Measurements from ENCODE around the gene EPB41L4B. TPM values are rescaled to one million over a fixed set of nuclear protein-coding genes. Genes with fewer than 3 reads are reported as not detected.
A peak's percentile ranks its signal among the peaks of the same experiment; 100 is the strongest.

Gene EPB41L4B
- total and polyA plus RNA-seq, 12 donors: 0.20 to 15.2 (median 4.4) TPM

DNA sequence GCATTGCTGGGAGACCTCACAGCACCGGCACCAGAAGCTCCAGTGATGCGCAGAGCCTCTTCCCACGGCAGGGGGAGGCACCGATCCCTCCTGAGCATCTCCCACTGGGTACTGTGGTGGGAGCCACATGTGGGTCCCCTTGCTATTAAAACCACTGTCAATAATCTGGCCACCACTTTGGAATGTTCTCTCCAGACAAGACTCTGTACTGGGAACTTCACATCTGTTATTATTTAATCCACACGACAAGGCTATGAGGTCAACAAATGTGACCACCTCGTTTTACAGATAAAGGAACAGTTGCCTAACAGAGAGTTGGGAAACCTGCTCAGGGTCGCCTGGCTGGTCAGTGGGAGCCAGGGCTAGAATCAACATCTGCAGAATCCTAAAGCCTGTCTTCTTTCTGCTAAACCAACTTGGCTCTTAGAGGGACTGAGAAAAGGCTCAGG is 72.7 kb downstream of the EPB41L4B start:
- H3K9me3 ChIP-seq: no peaks in the 10 kb centered on the region
- peaks cover 0 to 16% (median 6%) of the 10 kb centered on the region in 9 donors for H3K4me1 ChIP-seq
- DNase-seq (no peak), ATAC-seq (peak in 1 of 8 donors; percentile 9)
- TF ChIP-seq, protein P1, sequence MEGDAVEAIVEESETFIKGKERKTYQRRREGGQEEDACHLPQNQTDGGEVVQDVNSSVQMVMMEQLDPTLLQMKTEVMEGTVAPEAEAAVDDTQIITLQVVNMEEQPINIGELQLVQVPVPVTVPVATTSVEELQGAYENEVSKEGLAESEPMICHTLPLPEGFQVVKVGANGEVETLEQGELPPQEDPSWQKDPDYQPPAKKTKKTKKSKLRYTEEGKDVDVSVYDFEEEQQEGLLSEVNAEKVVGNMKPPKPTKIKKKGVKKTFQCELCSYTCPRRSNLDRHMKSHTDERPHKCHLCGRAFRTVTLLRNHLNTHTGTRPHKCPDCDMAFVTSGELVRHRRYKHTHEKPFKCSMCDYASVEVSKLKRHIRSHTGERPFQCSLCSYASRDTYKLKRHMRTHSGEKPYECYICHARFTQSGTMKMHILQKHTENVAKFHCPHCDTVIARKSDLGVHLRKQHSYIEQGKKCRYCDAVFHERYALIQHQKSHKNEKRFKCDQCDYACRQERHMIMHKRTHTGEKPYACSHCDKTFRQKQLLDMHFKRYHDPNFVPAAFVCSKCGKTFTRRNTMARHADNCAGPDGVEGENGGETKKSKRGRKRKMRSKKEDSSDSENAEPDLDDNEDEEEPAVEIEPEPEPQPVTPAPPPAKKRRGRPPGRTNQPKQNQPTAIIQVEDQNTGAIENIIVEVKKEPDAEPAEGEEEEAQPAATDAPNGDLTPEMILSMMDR (IDR thresholded peaks at IDR 0.05): no peak
- no peak overlapping the region for H3K27ac ChIP-seq
- 73 to 75% methylated on average over 7 of the region's 7 CpGs for WGBS, 2 donors
- H3K36me3 ChIP-seq: no peaks in the 10 kb centered on the region
- peaks cover 0 to 20% (median 0%) of the 10 kb centered on the region in 7 donors for H3K27me3 ChIP-seq
- H3K4me3 ChIP-seq: no peak overlapping the region
- intact Hi-C loops (cut with DNase I): loop anchor here in 6 of 10 donors (5.0 to 10.0 kb wide), 5 partner anchors 64 to 277 kb away; no protein-coding TSS in a partner anchor

DNA sequence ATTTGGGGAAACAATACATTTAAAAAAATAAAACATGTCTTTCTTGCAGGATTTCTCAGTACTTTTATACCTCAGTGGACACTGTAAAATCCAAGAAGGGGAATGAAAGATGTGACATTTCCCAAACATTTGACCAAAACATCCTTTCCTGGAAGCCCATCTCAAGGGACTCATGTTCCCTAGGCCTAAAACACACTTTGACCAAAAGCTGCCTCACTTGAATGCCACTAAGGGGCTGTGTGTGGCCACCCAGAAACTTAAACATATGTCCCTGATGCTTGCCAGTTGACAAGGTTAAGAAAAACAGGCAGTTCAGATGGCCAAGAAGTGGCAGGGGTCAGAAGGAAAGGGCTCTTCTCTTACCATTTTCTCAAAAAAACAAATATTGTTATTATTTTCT is 73.6 kb downstream of the EPB41L4B start:
- Histone ChIP-seq H3K27ac (no peak overlapping the region), H3K9me3 (no peaks in the 10 kb centered on the region), H3K36me3 (no peaks in the 10 kb centered on the region), H3K27me3 (peaks cover 0 to 20% (median 0%) of the 10 kb centered on the region in 7 donors), H3K4me1 (peaks cover 0 to 16% (median 6%) of the 10 kb centered on the region in 9 donors), H3K4me3 (no peak overlapping the region)
- no peak for DNase-seq
- intact Hi-C loops (cut with DNase I): loop anchor here in 6 of 10 donors (5.0 to 10.0 kb wide), 5 partner anchors 65 to 278 kb away; no protein-coding TSS in a partner anchor
- TF ChIP-seq, protein P1 (IDR thresholded peaks at IDR 0.05): no peak
- ATAC-seq: no peak

DNA sequence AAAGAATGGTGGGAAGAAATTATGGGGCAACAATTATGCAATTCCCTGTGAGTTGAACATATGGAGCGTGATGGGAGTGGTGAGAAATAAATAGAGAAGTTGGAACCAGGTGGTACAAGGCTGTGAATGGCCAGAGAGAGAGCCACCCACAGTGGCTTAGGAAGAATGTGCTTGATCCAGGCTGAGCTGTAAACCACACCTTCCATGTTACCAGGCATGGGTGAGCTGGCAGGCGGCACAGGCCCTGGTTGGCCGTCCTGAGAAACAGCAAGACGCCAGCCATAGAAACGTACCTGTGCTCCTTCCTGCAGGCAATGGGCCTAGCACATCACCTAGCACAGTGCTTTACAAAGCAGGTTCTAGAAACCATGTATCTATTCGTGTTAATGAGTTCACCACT is 74.3 kb downstream of the EPB41L4B start:
- TF ChIP-seq, protein P1 (IDR thresholded peaks at IDR 0.05): no peak
- WGBS, 2 donors: 90 to 91% methylated on average over 6 of the region's 6 CpGs
- Histone ChIP-seq H3K4me3 (no peak overlapping the region), H3K36me3 (no peaks in the 10 kb centered on the region), H3K9me3 (no peaks in the 10 kb centered on the region), H3K27ac (no peak overlapping the region), H3K27me3 (peaks cover 0 to 20% (median 0%) of the 10 kb centered on the region in 7 donors), H3K4me1 (peaks cover 0 to 20% (median 6%) of the 10 kb centered on the region in 9 donors)
- intact Hi-C loops (cut with DNase I): loop anchor here in 6 of 10 donors (5.0 to 10.0 kb wide), 5 partner anchors 66 to 278 kb away; no protein-coding TSS in a partner anchor
- ATAC-seq: no peak
- no peak for DNase-seq

DNA sequence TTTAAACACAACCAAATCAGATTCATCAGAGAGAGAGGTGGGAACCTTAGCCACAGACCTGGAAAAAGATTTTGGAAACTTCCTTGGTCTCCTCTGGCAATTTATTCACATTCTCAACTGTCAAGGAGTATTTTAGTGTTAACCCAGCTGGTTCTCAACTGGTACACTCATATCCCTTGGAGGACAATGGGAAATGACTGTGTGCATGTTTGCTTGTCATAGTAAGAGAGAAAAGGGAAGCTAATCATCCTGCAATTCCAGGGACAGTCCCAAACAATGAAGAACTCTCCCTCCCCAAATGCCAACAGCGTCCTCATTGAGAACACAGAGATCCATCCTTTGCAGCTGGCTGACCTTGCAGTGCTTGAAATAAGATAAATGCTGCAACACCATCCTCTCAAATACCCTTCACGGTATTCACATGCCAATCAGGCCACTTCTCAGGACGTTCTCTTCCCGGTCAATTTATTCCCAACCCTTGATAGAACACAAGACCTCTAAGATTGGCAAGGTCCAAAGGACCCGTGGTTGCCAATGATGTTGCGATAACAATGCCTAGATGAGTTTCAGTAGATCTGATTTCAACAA is 75.5 kb downstream of the EPB41L4B start:
- Histone ChIP-seq H3K27ac (no peak overlapping the region), H3K4me3 (no peak overlapping the region), H3K4me1 (peaks cover 0 to 20% (median 6%) of the 10 kb centered on the region in 9 donors), H3K36me3 (no peaks in the 10 kb centered on the region), H3K9me3 (no peaks in the 10 kb centered on the region), H3K27me3 (peaks cover 0 to 20% (median 0%) of the 10 kb centered on the region in 7 donors)
- 61 to 76% methylated on average over 6 of the region's 6 CpGs for WGBS, 2 donors
- ATAC-seq (peak in 6 of 8 donors; percentile 26 to 87 (median 42)), DNase-seq (no peak)
- intact Hi-C loops (cut with DNase I): loop anchor here in 7 of 10 donors (2.0 to 10.0 kb wide), 6 partner anchors 67 to 279 kb away; partner anchors contain the start of gene EPB41L4B (in 4 of the 7)
- TF ChIP-seq, protein P1 (IDR thresholded peaks at IDR 0.05): no peak

Measured in heart right ventricle (tissue), 16 donors.